ENCODE measurements around the gene COX11.

DNA sequence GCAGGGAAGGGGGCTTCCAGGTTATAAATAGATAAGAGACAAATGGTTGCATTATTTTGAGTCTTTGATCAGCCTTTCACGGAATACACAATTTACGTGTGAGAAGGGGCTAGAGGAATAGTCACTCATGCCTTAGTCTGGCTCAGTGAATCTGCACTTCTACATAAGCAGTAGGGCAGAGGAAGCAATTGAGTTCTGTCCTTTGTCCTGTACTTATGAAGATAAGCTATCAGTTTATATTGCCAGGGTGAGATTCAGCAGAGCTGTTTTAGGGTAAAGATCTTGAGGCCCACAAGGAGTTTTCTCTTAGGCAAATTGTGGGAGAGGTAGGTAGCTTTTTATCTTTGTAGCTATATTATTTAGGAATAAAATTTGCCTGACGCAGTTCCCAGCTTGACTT is 34.5 kb downstream of the COX11 start:
- TF ChIP-seq EZH2 (IDR thresholded peaks at IDR 0.05; ENCODE audit: borderline replicate concordance, low read depth, low read length, severe bottlenecking), result no peak
- TF ChIP-seq, protein P1, sequence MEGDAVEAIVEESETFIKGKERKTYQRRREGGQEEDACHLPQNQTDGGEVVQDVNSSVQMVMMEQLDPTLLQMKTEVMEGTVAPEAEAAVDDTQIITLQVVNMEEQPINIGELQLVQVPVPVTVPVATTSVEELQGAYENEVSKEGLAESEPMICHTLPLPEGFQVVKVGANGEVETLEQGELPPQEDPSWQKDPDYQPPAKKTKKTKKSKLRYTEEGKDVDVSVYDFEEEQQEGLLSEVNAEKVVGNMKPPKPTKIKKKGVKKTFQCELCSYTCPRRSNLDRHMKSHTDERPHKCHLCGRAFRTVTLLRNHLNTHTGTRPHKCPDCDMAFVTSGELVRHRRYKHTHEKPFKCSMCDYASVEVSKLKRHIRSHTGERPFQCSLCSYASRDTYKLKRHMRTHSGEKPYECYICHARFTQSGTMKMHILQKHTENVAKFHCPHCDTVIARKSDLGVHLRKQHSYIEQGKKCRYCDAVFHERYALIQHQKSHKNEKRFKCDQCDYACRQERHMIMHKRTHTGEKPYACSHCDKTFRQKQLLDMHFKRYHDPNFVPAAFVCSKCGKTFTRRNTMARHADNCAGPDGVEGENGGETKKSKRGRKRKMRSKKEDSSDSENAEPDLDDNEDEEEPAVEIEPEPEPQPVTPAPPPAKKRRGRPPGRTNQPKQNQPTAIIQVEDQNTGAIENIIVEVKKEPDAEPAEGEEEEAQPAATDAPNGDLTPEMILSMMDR (IDR thresholded peaks at IDR 0.05; ENCODE audit: borderline replicate concordance, extremely low read depth, low read length, poor library complexity, severe bottlenecking), result no peak

All from DND-41 (cell line).